GM23338 (cell line): ENCODE results near the gene ALDH7A1. TPM values are rescaled to one million over a fixed set of nuclear protein-coding genes. Genes with fewer than 3 reads are reported as not detected.

Experiments
- ATAC-seq: fragments of 200-7000 bp; cut with Tn5 transposase; 3 replicates; pipeline ENCODE4 v1.9.1; 2020
- DNase-seq: peaks from one replicate; pipeline ENCODE4 v3.0.0-alpha.2; 2015; ENCODE audit warnings: low spot score
- H2AFZ ChIP-seq: fragments of 200-600 bp; sonication (generic); 2 replicates; pipeline ENCODE4 v1.8.0; 2016; ENCODE audit warnings: antibody characterized with exemption, mild to moderate bottlenecking, moderate library complexity
- H3F3A ChIP-seq: fragments of 200-600 bp; sonication (generic); replicated peaks from 2 replicates; pipeline ENCODE4 v1.8.0; 2017; ENCODE audit warnings: antibody characterized with exemption, mixed run types, low read depth
- H3K27ac ChIP-seq: fragments of 200-600 bp; sonication (generic); 2 replicates; pipeline ENCODE4 v1.6.1; 2016; ENCODE audit warnings: low read depth
- H3K27me3 ChIP-seq: fragments of 200-600 bp; sonication (generic); 2 replicates; pipeline ENCODE4 v1.8.0; 2016; ENCODE audit warnings: mild to moderate bottlenecking, mixed run types, moderate library complexity; ENCODE audit not compliant: insufficient read depth
- H3K36me3 ChIP-seq: fragments of 200-600 bp; sonication (generic); 2 replicates; pipeline ENCODE4 v1.8.0; 2016; ENCODE audit warnings: mild to moderate bottlenecking; ENCODE audit not compliant: insufficient read depth
- H3K4me1 ChIP-seq: fragments of 200-600 bp; sonication (generic); 2 replicates; pipeline ENCODE4 v1.8.0; 2016; ENCODE audit warnings: mild to moderate bottlenecking, moderate library complexity; ENCODE audit not compliant: insufficient read depth
- H3K4me2 ChIP-seq: fragments of 200-600 bp; sonication (generic); 2 replicates; pipeline ENCODE4 v1.7.1; 2017; ENCODE audit warnings: mixed run types
- H3K4me3 ChIP-seq: fragments of 200-600 bp; sonication (generic); 2 replicates; pipeline ENCODE4 v1.6.1; 2016; ENCODE audit warnings: mixed run types
- H3K79me2 ChIP-seq: fragments of 200-600 bp; sonication (generic); replicated peaks from 2 replicates; pipeline ENCODE4 v1.8.0; 2017; ENCODE audit warnings: mild to moderate bottlenecking; ENCODE audit not compliant: insufficient read depth
- H3K9me2 ChIP-seq: fragments of 200-600 bp; sonication (generic); 2 replicates; pipeline ENCODE4 v1.8.0; 2017; ENCODE audit not compliant: insufficient read depth
- H4K20me1 ChIP-seq: fragments of 200-600 bp; sonication (generic); replicated peaks from 2 replicates; pipeline ENCODE4 v1.8.0; 2017; ENCODE audit warnings: mild to moderate bottlenecking; ENCODE audit not compliant: insufficient read depth
- H3K27ac Mint-ChIP-seq: 2 replicates; pipeline ENCODE4 v1.8.0; 2020; ENCODE audit warnings: inconsistent platforms, mild to moderate bottlenecking, moderate library complexity, mixed read lengths
- H3K27me3 Mint-ChIP-seq: 3 replicates; pipeline ENCODE4 v1.8.0; 2022; ENCODE audit warnings: low read depth, mild to moderate bottlenecking, moderate library complexity, mixed read lengths, inconsistent platforms; ENCODE audit not compliant: insufficient read depth, poor library complexity
- H3K36me3 Mint-ChIP-seq: 3 replicates; pipeline ENCODE4 v1.8.0; 2021; ENCODE audit warnings: low read depth, mild to moderate bottlenecking, inconsistent platforms, moderate library complexity, mixed read lengths
- H3K4me1 Mint-ChIP-seq: 3 replicates; pipeline ENCODE4 v1.8.0; 2020; ENCODE audit warnings: mild to moderate bottlenecking, inconsistent platforms, mixed read lengths
- H3K4me3 Mint-ChIP-seq: 3 replicates; pipeline ENCODE4 v1.8.0; 2021; ENCODE audit warnings: moderate library complexity, mild to moderate bottlenecking, inconsistent platforms, mixed read lengths
- H3K9me3 Mint-ChIP-seq: 3 replicates; pipeline ENCODE4 v1.8.0; 2020; ENCODE audit warnings: moderate library complexity, mild to moderate bottlenecking, inconsistent platforms, mixed read lengths
- CREB1 ChIP-seq: fragments of 250-450 bp; sonication (Bioruptor Pico); IDR thresholded peaks from 2 replicates; pipeline ENCODE4 v1.5.0; 2020; ENCODE audit warnings: low read depth, mild to moderate bottlenecking, moderate library complexity
- ETS1 ChIP-seq: IDR thresholded peaks from 2 replicates; pipeline ENCODE4 v1.6.1; 2016; ENCODE audit warnings: antibody characterized with exemption
- EZH2 ChIP-seq: fragments of 200-600 bp; sonication (generic); IDR thresholded peaks from one replicate; pipeline ENCODE4 v1.8.0; 2017; ENCODE audit warnings: antibody characterized with exemption, mild to moderate bottlenecking, low read depth; ENCODE audit not compliant: unreplicated experiment
- EZH2phosphoT487 ChIP-seq: fragments of 200-600 bp; sonication (generic); IDR thresholded peaks from one replicate; pipeline ENCODE4 v1.8.1; 2018; ENCODE audit warnings: antibody characterized with exemption; ENCODE audit not compliant: unreplicated experiment
- JUNB ChIP-seq: IDR thresholded peaks from one replicate; pipeline ENCODE4 v1.6.1; 2016; ENCODE audit warnings: antibody characterized with exemption; ENCODE audit not compliant: unreplicated experiment
- NANOG ChIP-seq: IDR thresholded peaks from 2 replicates; pipeline ENCODE4 v1.6.1; 2016; ENCODE audit warnings: antibody characterized with exemption, borderline replicate concordance
- POLR2AphosphoS5 ChIP-seq: IDR thresholded peaks from 2 replicates; pipeline ENCODE4 v1.6.1; 2016; ENCODE audit warnings: antibody characterized with exemption, low read depth
- STAT1 ChIP-seq: IDR thresholded peaks from one replicate; pipeline ENCODE4 v1.6.1; 2016; ENCODE audit warnings: antibody characterized with exemption; ENCODE audit not compliant: unreplicated experiment
- ZNF114 ChIP-seq: fragments of 250-450 bp; sonication (Bioruptor Pico); IDR thresholded peaks from 2 replicates; pipeline ENCODE4 v1.5.0; 2020; ENCODE audit warnings: mild to moderate bottlenecking, moderate library complexity
- ZNF331 ChIP-seq: fragments of 250-450 bp; sonication (Bioruptor Pico); IDR thresholded peaks from 2 replicates; pipeline ENCODE4 v1.5.0; 2020; ENCODE audit warnings: low read depth, mild to moderate bottlenecking, moderate library complexity
- ZNF462 ChIP-seq: fragments of 250-450 bp; sonication (Bioruptor Pico); IDR thresholded peaks from 2 replicates; pipeline ENCODE4 v1.5.0; 2020; ENCODE audit warnings: mild to moderate bottlenecking, moderate library complexity
- polyA plus RNA-seq: library from polyadenylated mRNA; unstranded; fragments of >200 nt; fragmentation: Nextera tagmentation; extraction: Ambion mirVana; gene quantifications from 2 replicates; pipeline ENCODE4 v1.2.1, GENCODE V29; 2016
- total RNA-seq: library from RNA; depleted of rRNA; stranded (reverse); fragments of >200 nt; shearing (Covaris generic); gene quantifications from 2 replicates; pipeline ENCODE4 v1.2.3, GENCODE V29; 2014
- TF ChIP-seq, protein P1 (sequence below), 2 experiments: fragments of 200-600 bp in 1 of 2; sonication (generic) in 1 of 2; conservative IDR thresholded peaks; 2 replicates each; pipeline versions ENCODE4 v1.5.1 to v1.6.1; 2016 to 2017; ENCODE audit warnings: antibody characterized with exemption in 2 of 2, low read depth in 2 of 2, mild to moderate bottlenecking in 2 of 2, moderate library complexity in 1 of 2
- TF ChIP-seq, protein P2 (sequence below): IDR thresholded peaks from one replicate; pipeline ENCODE4 v1.6.1; 2018; ENCODE audit warnings: antibody characterized with exemption; ENCODE audit not compliant: unreplicated experiment

Gene ALDH7A1
- total and polyA plus RNA-seq, 2 experiments from 2014 or later, result 122 to 198 TPM

GRCh38 chr5:126575644-126576043 is 19.4 kb downstream of the ALDH7A1 start:
- H3K36me3 ChIP-seq, result peaks cover 63% of the 10 kb centered on the region
- no peak overlapping the region for H3K4me3 Mint-ChIP-seq
- no peak overlapping the region for H3K4me3 ChIP-seq
- H3K27me3 ChIP-seq, result no peaks in the 10 kb centered on the region
- TF ChIP-seq POLR2AphosphoS5 (no peak), JUNB (no peak), STAT1 (no peak), ETS1 (no peak), ZNF331 (CRISPR knock-in tag) (no peak), ZNF462 (no peak), EZH2 (no peak), ZNF114 (CRISPR knock-in tag) (no peak), NANOG (no peak), CREB1 (no peak), EZH2phosphoT487 (no peak)
- TF ChIP-seq, protein P1, sequence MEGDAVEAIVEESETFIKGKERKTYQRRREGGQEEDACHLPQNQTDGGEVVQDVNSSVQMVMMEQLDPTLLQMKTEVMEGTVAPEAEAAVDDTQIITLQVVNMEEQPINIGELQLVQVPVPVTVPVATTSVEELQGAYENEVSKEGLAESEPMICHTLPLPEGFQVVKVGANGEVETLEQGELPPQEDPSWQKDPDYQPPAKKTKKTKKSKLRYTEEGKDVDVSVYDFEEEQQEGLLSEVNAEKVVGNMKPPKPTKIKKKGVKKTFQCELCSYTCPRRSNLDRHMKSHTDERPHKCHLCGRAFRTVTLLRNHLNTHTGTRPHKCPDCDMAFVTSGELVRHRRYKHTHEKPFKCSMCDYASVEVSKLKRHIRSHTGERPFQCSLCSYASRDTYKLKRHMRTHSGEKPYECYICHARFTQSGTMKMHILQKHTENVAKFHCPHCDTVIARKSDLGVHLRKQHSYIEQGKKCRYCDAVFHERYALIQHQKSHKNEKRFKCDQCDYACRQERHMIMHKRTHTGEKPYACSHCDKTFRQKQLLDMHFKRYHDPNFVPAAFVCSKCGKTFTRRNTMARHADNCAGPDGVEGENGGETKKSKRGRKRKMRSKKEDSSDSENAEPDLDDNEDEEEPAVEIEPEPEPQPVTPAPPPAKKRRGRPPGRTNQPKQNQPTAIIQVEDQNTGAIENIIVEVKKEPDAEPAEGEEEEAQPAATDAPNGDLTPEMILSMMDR (conservative IDR thresholded peaks at IDR 0.05; ENCODE audit: low read depth in 2 of 2), result no peak
- TF ChIP-seq, protein P2, sequence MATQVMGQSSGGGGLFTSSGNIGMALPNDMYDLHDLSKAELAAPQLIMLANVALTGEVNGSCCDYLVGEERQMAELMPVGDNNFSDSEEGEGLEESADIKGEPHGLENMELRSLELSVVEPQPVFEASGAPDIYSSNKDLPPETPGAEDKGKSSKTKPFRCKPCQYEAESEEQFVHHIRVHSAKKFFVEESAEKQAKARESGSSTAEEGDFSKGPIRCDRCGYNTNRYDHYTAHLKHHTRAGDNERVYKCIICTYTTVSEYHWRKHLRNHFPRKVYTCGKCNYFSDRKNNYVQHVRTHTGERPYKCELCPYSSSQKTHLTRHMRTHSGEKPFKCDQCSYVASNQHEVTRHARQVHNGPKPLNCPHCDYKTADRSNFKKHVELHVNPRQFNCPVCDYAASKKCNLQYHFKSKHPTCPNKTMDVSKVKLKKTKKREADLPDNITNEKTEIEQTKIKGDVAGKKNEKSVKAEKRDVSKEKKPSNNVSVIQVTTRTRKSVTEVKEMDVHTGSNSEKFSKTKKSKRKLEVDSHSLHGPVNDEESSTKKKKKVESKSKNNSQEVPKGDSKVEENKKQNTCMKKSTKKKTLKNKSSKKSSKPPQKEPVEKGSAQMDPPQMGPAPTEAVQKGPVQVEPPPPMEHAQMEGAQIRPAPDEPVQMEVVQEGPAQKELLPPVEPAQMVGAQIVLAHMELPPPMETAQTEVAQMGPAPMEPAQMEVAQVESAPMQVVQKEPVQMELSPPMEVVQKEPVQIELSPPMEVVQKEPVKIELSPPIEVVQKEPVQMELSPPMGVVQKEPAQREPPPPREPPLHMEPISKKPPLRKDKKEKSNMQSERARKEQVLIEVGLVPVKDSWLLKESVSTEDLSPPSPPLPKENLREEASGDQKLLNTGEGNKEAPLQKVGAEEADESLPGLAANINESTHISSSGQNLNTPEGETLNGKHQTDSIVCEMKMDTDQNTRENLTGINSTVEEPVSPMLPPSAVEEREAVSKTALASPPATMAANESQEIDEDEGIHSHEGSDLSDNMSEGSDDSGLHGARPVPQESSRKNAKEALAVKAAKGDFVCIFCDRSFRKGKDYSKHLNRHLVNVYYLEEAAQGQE, result no peak
- no peak overlapping the region for H3K27ac ChIP-seq
- DNase-seq (no peak), ATAC-seq (no peak)
- H3K9me3 Mint-ChIP-seq, result no peaks in the 10 kb centered on the region
- H3K4me1 Mint-ChIP-seq, result no peaks in the 10 kb centered on the region
- H3K27me3 Mint-ChIP-seq, result no peaks in the 10 kb centered on the region
- H2AFZ ChIP-seq, result no peak overlapping the region
- H4K20me1 ChIP-seq, result peaks cover 23% of the 10 kb centered on the region
- H3K79me2 ChIP-seq, result 0 out of 2 replicates have a peak, but pooled peaks cover 3% of the 10 kb centered on the region
- H3K4me2 ChIP-seq, result no peak overlapping the region
- H3K27ac Mint-ChIP-seq, result no peak overlapping the region
- H3K36me3 Mint-ChIP-seq, result peaks cover 84% of the 10 kb centered on the region
- no peaks in the 10 kb centered on the region for H3K4me1 ChIP-seq
- H3F3A ChIP-seq, result no peaks in the 10 kb centered on the region
- no peaks in the 10 kb centered on the region for H3K9me2 ChIP-seq
